COLO829 (cell line): Measurements from ENCODE around the gene APBA1.

ENCODE experiments used
- DNase-seq: peaks from one replicate; pipeline ENCODE4 v3.0.0; 2012; ENCODE audit warnings: low spot score

The APBA1 gene

DNA sequence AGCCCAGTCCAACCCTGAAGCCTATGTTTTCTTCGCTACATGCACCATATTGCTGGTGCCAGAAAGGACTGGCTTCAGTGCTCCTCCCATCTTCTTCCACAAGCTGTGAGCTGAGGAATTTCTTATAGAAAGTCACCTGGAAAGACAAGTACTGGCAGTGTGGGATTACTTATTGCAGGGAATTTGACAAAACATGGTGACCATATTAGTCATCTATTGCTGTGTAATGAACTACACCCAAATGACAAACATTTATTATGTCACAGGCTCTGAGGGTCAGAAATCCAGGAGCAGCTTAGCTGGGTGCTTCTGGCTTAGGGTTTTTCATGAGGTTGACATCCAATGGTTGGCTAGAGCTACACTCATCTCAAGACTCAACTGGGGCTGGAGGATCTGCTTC, 271.7 kb downstream of the APBA1 start:
- DNase-seq = no peak

DNA sequence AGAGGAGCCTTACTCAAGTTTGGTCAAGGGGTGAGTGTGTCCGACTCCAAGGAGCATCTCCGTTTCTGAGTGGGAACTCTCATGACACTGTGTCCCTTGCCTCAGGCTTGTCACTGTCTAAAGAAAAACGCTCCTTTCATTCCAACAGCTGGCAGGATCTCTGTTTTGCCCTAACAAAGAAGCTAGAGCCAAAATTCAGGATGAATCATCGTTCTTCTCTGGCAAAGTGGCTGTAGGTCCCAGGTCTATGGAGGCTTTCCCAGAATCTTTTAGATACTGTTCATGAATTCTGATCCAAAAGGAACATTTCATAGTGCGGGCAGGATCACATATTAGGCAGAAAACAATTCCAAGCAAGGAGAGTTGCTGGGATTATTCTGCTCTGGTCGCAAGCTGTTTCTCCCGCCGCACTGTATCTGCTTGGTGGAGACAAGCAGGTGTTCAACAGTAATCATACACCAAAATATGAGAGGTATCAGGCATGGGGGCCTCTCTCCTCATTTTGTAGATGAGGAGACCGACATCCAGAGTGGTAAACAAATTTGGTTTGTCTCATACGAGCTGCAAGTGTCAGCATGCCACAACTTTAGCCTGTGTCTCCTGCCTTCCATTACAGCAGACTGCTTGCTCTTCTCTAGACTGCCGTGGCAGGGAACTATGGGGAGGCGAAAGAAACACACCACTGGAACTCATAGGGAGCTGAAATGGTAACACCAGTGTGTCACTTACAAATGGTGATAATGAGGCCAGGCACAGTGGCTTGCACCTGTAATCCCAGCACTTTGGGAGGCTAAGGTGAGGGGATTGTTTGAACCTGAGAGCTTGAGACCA, 274.6 kb downstream of the APBA1 start:
- peak; percentile 81 for DNase-seq

DNA sequence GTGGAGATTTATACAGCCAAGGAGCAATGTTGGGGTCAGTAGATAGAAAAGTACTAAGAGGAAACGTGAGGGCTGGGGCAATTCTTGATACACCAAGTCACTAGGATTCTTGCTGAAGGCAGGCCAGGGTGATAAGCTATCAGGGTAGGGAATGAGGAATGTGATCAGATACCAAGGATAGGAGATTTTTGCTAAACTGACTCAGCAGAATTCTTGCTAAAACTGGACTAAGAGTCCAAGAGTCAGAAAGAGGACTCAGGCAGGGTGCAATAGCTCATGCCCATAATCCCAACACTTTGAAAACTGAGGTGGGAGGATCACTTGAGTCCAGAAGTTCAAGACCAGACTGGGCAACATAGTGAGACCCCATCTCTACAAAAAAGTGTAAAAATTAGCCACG, 275.4 kb downstream of the APBA1 start:
- no peak for DNase-seq

DNA sequence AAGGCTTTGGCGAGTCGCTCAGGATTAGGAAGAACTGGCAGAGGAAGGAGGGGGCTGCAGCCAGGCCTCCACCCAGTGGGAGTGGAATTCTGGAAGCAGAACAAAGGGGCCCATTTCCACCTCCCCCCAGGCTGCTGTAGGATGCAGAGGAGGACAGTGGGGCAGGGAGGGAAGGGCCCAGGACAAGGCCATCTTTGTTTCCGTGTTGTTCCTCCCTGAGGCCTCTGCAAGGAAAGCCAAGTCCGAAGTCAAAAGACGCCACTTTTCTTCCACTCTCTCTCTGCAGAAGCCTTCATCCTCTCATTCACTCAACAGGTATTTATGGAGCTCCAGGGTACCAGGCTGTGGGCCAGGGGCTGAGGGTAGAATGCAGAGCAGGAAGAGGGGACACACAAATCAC, 276.5 kb downstream of the APBA1 start:
- DNase-seq = peak; percentile 97

DNA sequence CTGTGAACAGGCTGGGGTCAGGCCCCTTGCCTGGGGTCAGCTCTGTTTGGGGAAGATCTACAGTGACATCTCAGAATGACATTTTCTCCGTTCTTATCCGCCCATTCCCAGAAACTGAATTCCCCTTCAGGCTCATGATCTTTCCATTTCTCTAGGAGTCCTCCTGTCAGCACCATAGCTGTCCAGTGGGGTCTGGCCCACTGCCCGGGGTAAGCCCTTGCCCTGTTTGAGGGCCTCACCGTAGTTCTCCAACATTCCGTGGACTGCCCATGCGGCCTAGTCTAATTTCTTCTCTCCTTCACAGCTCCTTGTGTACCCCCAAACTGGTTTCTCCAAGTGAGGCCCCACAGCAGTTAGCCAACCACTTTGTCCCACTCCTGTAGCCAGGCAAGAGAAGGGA, 278.7 kb downstream of the APBA1 start:
- DNase-seq = no peak

DNA sequence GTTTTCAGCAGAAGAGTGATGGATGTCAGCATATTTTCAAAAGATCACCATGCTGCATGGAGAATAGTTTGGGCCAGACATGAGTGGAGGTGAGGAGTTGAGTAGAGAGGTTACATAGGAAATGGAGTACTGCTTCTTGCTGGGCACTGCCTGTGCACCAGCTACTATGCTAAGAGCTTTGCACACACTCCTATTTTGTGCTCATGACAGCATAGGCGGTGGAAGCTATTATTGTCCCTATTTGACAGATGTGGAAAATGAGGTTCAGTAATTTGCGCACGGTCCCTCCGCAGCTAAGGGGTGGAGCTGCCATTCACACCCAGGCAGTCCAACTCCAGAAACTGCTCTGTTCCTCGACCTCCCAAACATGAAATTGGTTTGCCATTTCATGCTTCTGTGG, 279.3 kb downstream of the APBA1 start:
- no peak for DNase-seq

DNA sequence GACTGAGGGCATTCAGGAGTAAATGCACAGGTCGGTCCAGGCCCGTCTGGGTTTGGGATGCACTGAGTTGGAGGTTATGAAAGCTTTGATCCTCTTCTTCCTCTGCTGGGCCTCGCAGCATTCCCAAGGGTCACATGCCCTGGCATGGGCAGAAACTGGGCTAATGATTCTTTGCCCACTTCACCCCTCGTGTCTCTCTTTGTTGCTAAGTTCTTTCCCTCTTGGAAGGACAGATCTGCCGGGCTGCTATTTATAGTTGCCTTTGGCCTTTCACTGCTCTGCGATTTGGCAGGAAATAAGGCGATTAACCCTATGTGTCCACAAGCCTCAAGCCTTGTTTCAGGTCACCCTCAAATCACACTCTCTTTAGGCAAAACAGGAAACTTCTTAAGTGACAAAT, 280.2 kb downstream of the APBA1 start:
- DNase-seq = peak; percentile 81

DNA sequence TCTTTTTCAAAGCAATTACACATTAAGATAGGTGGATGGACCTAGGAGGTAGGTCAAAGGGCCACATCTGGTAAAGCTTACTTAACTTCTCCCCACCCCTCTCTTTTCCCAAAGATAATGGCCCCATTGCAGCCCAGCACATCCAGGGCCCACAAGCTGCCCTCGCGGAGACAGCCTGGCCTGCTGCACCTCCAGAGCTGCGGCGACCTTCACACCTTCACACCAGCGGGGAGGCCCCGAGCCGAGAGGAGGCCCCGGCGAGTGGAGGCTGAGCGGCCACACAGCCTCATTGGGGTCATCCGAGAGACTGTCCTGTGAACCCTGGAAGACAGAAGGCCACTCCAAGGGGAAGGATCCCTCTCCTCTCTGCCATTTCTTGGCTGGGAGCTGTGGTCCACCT, 280.7 kb downstream of the APBA1 start:
- no peak for DNase-seq

DNA sequence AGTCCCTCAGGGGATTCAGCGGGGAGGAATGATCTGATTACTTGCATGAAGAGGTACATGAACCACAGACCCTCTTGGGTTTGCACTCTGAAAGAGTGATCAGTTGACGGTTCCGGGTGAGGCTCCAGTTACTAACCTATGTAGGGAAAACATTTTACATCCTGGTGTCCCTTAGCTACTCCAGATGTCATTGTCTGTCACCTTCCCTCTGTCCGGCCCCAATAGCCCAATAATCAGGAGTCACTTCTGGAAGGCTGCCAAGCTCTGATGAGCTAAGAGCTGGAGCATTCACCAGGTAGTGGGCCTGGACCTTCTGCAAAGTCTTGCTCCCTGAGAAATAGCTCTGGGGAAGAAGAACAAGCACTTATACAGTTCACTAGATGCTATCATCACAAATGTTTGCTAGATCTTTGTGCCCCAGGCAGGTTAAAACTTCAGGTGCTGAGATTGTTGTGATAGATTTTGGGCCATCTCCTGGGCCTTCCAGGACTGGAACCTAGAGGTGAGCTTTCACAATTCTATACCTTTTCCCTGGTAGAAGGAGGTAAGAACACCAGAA, 282.7 kb downstream of the APBA1 start:
- DNase-seq = no peak

DNA sequence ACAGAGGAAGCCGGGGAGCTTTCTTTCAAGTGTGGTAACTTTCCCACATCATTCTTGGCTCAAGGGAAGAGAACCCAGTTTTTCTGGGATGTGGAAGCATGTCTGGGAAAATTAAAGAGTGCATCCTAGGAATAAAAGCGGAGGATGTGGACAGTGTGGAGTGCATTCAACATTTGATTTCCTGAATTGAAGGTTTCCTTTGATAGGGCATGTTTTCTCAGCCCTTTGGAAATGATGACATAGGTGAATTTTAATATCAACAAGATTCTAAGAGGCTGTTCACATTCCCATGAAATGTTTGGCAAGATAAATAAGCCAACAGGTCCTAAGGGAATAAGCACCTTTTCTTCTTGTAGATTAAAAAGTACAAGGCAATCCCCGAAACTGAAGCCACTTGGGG, 283.6 kb downstream of the APBA1 start:
- no peak for DNase-seq

DNA sequence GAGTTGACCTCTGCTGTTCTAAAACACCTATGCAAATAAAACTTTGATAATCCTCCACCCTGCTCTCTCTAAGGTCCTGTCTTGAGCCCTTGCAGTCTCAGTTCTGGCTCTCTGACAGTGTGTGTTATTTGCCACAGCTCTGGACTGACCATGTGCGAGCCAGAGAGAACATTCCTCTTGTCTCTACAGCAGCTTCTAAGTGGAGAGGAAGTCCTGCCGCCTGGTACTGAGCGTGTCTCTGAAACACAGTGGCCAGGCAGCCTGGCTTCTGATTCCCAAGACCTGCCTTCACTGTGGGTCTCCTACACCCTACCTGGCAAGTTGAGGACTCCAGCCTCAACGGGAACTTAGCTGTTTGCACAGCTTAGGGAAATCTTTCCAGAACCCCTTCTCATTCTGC, 285.5 kb downstream of the APBA1 start:
- no peak for DNase-seq

DNA sequence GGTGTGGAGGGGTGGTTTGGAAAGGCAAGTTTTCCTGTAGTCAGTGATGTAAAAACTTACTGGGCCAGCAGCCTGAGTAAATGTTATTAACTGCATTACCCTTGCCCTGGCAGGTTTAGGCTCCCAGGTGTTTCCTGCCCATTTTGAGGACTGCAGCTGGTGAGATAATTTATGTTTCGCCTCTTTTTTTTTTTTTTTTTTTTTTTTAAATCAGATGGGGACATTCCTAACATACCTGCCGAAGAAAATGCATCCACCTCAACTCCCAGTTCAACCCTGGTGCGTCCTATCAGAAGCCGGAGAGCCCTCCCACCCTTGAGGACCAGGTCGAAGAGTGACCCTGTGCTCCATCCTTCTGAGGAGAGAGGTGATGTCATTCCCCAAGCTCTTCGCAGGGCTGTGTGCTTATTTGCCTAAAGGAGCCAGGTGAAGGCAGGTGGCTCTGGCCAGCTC, 286.6 kb downstream of the APBA1 start:
- DNase-seq = no peak

DNA sequence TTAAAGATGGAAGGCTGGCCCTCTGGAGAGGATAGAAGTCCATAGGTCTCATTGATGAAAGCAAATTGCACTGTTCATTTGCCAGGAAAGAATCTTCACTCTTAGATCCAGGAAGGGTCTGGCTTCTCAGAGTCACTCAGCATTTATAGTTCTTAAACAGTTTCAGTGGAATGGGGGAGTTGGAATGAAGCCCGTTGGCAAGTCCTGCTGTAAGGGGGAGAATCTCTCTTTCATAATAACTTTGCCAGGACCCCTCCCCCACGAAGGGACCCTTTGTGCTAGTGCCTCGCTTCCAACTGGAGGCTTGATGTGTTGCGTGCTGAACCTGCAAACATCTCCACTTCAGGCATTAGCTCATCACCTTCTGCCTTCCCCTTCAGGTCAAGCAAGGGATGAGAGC, 290.0 kb downstream of the APBA1 start:
- no peak for DNase-seq

DNA sequence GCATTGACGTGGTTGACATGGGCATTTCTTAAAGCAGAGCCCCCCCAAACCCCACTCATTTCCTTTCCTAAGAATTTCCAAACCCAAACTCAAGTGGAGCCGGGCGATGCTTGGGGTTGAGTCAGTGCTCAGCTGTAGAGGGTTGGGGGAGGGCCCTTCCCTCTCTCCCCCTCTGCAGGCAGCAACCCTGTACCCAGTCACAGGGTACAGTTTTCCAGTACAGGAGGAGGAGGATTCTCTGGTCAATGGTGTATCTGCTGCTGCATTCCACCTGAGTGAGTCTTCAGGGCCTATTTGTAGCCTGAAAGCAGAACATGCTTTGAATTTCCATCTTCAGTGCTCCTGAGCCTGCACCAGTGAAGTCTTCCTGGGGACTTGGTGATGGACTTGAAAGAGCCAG, 291.4 kb downstream of the APBA1 start:
- no peak for DNase-seq

DNA sequence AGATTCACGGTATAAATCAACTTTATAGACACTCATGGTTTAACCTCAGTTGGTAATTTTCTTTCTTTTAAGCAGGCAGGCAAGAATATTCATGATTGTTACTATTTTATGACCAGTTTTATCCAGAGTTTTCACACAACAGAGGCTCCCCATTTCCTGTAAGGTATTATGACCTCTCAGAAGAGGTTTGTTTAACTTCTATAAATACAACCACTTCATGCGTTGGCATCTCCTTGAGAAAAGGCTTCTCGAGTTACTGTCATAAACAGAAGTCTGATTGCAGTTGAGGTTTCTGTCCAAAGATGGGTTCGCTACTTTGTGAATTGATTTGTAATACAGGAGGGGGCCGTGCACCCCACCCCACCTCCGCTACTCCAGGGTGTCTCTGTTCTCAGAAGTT, 291.9 kb downstream of the APBA1 start:
- no peak for DNase-seq

DNA sequence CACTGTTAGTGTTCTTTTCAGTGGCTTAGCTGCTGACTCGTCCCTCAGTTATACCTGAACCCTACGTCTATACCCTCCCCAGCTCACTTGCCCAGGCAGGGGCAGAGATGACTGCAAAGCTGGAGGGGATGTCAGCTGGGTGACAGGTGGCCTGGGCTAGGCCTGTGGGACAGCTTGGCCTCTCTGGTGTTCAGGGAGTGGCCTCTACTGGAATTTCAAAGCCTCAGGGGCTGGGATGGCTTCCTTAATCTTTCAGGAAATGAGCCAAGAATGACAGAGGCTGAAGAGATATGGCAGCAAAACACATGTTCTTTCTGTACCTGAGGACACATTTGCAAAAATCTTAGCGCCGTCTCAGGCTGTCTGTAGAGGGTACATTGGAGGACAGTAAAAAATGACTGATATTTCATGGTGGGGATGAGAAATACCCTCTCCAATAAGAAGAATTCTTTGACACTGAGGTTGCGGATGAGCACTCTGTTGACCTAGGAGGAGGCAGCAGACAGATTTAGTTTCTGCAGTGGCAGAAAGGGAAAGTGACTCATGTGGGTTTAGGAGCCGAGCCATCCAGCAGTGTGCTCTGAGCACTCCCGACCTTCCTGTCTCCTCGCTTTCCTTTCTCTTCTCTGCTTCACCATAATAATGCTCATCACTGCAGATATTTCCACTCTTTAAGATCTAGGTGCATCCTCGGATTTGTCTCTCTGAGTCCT, 292.7 kb downstream of the APBA1 start:
- DNase-seq = no peak

DNA sequence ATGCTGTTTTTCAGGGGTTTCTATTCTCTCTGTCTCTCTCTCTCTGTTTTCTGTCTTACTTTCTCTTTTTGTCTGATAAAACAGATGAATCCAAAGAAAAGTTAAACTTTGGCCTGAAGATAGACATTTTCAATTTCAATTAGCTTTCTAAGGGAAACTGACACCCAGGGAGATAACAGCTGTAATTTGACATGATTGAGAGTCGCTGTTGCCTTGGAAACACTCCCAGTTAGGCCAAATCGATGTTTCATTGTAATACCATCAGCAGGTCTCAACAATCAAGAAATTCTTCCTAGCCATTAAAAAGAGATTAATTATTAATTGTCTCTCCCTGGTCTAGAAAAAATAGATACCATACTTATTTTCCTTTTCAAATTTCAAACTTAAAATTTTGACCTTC, 294.2 kb downstream of the APBA1 start:
- no peak for DNase-seq
